Activated naive CD4-positive, alpha-beta T cell treated with anti-CD3 and anti-CD28 coated beads for 36 hours (primary cell): ENCODE measurements around the gene PBX1. TPM values are rescaled to one million over a fixed set of nuclear protein-coding genes. Genes with fewer than 3 reads are reported as not detected.

Source experiments
- CTCF ChIA-PET: fragments of 350-600 bp; sonication (Branson Sonifier 250); formaldehyde crosslinking; loops from one replicate; lab custom pipeline; 2021; ENCODE audit warnings: antibody characterized with exemption; lab: Charles Lee
- DNase-seq: peaks from one replicate; pipeline ENCODE4 v3.0.0-alpha.2; 2020
- H3K27ac Mint-ChIP-seq: one replicate; pipeline ENCODE4 v1.8.0; 2021; ENCODE audit warnings: mild to moderate bottlenecking, mixed read lengths
- H3K27me3 Mint-ChIP-seq: one replicate; pipeline ENCODE4 v1.8.0; 2021; ENCODE audit warnings: low read depth, mixed read lengths
- H3K36me3 Mint-ChIP-seq: one replicate; pipeline ENCODE4 v1.8.0; 2021; ENCODE audit warnings: low read depth, mixed read lengths
- H3K4me1 Mint-ChIP-seq: one replicate; pipeline ENCODE4 v1.8.0; 2021; ENCODE audit warnings: low read depth, mixed read lengths
- H3K4me3 Mint-ChIP-seq: one replicate; pipeline ENCODE4 v1.8.0; 2021; ENCODE audit warnings: mild to moderate bottlenecking, moderate library complexity, mixed read lengths
- H3K9me3 Mint-ChIP-seq: one replicate; pipeline ENCODE4 v1.8.0; 2021; ENCODE audit warnings: mixed read lengths
- intact Hi-C: fragments of 100-400 bp; cut with micrococcal nuclease; formaldehyde crosslinking; loops from one replicate; pipeline ENCODE4 v1.15.1; 2023
- total RNA-seq, 2 experiments: library from RNA; stranded (reverse); gene quantifications; one replicate each; pipeline ENCODE4 v1.2.3, GENCODE V29; 2021

The PBX1 gene
- total RNA-seq, 2 experiments from 2014 or later, result 0.27 to 0.31 TPM

- CTCF ChIA-PET, result interaction anchor here (0.7 kb wide), 1 partner anchor 1235 kb away, joined by 3 read pairs; no protein-coding TSS in a partner anchor
- intact Hi-C loops, result no loop called here
- H3K4me1 Mint-ChIP-seq, result no peaks in the 10 kb centered on the region
- H3K4me3 Mint-ChIP-seq, result no peak overlapping the region
- H3K36me3 Mint-ChIP-seq, result no peaks in the 10 kb centered on the region
- H3K9me3 Mint-ChIP-seq, result no peaks in the 10 kb centered on the region
- no peak for DNase-seq
- H3K27me3 Mint-ChIP-seq, result peaks cover 14% of the 10 kb centered on the region
- no peak overlapping the region for H3K27ac Mint-ChIP-seq
These were observed 28.9 kb downstream of the PBX1 start for GRCh38 chr1:164587617-164588501.

DNA sequence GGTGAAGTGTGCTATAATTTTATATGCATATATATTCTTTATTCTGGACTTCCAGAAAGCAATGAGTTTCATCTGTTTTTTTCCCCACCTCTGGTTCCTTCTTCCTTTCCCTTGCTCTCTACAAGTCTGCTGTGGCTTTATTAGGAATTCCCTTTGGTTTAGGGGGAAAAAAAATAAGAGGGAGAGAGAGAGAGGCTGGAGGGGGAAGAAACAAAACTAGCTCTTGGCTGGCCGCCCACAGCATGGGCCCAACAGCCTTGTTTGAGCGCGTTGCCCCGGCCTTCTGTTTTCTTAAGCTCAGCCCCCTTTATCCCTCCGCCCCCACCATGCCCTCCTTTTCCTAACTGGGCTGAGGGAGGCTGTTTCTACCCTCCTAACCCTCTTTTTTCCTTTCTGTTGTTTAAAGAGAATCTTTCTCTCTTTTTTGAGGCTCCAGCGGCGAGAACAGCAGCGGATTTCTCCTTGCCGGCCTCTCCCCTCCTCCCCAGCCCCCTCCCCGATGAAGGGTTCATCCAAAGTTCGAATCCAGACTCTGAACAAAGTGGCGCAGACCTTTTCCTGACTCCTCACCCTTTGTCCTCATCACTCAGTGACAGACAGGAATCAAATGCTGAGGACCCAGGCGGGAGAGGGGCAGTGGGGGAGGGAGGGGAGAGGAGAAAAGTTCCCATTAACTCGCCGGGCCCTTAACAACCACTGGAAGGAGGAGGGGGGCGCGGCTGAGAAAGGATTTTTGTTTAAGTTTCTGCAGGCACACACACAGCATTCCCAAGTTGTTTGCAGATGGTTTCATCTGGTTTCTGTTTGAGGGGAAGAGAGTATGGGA lies 29.7 kb downstream of the PBX1 start:
- intact Hi-C loops, result no loop called here
- Mint-ChIP-seq H3K4me1 (no peaks in the 10 kb centered on the region), H3K4me3 (no peak overlapping the region), H3K36me3 (no peaks in the 10 kb centered on the region), H3K27me3 (peaks cover 14% of the 10 kb centered on the region), H3K27ac (no peak overlapping the region), H3K9me3 (no peaks in the 10 kb centered on the region)
- CTCF ChIA-PET, result interaction anchor here (0.7 kb wide), 2 partner anchors 12 to 1236 kb away, joined by 3 read pairs; no protein-coding TSS in a partner anchor
- no peak for DNase-seq

DNA sequence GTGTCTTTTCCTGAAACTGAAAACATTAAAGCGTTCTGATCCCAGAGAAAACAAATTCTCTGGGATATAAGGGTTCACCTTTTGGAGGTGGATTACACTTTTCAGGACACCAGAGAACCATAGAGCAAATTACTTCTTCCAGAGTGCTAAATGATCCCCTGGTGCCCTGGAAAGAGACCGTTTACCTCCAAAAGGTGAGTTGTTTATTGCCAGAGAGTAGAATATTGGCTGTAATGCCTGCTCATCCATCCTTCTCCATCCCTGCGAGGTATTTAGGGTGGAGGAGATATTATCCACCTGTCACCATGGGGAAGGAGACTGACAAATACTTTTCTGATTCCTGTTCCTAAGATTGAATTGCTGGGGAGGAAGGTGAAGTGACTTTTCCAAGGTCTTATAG lies 30.4 kb downstream of the PBX1 start:
- no peak overlapping the region for H3K4me3 Mint-ChIP-seq
- intact Hi-C loops, result no loop called here
- H3K4me1 Mint-ChIP-seq, result no peaks in the 10 kb centered on the region
- DNase-seq, result no peak
- H3K36me3 Mint-ChIP-seq, result no peaks in the 10 kb centered on the region
- no peak overlapping the region for H3K27ac Mint-ChIP-seq
- peaks cover 14% of the 10 kb centered on the region for H3K27me3 Mint-ChIP-seq
- H3K9me3 Mint-ChIP-seq, result no peaks in the 10 kb centered on the region
- CTCF ChIA-PET, result no interaction called here

DNA sequence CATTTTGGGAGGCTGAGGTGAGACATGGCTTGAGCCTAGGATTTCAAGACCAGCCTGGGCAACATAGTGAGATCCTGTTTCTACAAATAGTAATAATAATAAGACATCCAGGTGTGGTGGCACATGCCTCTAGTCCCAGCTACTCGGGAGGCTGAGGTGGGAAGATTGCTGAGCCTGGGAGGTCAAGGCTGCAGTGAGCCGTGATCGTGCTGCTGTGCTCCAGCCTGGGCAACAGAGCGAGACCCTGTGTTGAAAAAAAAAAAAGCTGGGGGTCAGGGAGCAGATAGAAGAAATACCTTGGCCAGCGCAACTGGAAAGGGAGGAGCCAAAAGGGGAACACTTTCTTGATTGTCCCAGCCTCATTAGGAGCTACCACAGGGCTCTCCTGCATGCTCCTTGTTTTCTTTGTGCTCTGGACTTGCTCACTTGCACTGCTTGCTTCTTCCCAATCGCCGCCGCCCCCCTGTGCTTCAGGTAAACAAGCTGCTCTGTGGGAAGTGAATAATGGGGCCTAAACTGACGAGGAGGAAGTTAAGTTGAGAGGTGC lies 31.1 kb downstream of the PBX1 start:
- Mint-ChIP-seq H3K27ac (no peak overlapping the region), H3K27me3 (peaks cover 14% of the 10 kb centered on the region), H3K36me3 (no peaks in the 10 kb centered on the region), H3K4me1 (no peaks in the 10 kb centered on the region), H3K4me3 (no peak overlapping the region), H3K9me3 (no peaks in the 10 kb centered on the region)
- intact Hi-C loops, result no loop called here
- no peak for DNase-seq
- CTCF ChIA-PET, result no interaction called here

DNA sequence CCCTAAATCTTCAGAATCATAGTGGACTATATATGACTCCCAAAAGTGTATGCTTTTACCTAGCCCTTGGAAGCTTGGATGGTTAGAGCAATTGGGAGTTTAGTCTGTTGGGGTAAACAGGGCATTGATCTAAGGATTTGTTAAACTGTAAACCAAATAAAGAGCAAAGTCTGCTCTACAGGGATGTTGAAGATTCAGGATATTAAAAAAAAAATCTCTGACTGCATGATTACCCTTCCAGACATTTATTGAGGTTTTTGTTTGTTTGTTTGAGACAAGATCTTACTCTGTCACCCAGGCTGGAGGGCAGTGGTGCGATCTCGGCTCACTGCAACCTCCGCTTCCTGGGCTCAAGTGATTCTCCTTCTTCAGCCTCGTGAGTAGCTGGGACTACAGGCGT lies 31.6 kb downstream of the PBX1 start:
- intact Hi-C loops, result no loop called here
- Mint-ChIP-seq H3K4me3 (no peak overlapping the region), H3K4me1 (no peaks in the 10 kb centered on the region), H3K9me3 (no peaks in the 10 kb centered on the region), H3K27me3 (peaks cover 14% of the 10 kb centered on the region), H3K27ac (no peak overlapping the region), H3K36me3 (no peaks in the 10 kb centered on the region)
- CTCF ChIA-PET, result no interaction called here
- no peak for DNase-seq

- no peaks in the 10 kb centered on the region for H3K36me3 Mint-ChIP-seq
- H3K27ac Mint-ChIP-seq, result no peak overlapping the region
- H3K27me3 Mint-ChIP-seq, result peaks cover 14% of the 10 kb centered on the region
- CTCF ChIA-PET, result no interaction called here
- no peaks in the 10 kb centered on the region for H3K4me1 Mint-ChIP-seq
- no peak overlapping the region for H3K4me3 Mint-ChIP-seq
- DNase-seq, result no peak
- no peaks in the 10 kb centered on the region for H3K9me3 Mint-ChIP-seq
- intact Hi-C loops, result no loop called here
These were observed 32.9 kb downstream of the PBX1 start for GRCh38 chr1:164591858-164592257.

GRCh38 chr1:164592634-164593033 lies 33.6 kb downstream of the PBX1 start:
- Mint-ChIP-seq H3K27ac (no peak overlapping the region), H3K36me3 (no peaks in the 10 kb centered on the region), H3K27me3 (peaks cover 14% of the 10 kb centered on the region), H3K4me1 (no peaks in the 10 kb centered on the region), H3K4me3 (no peak overlapping the region), H3K9me3 (no peaks in the 10 kb centered on the region)
- DNase-seq, result no peak
- CTCF ChIA-PET, result no interaction called here
- intact Hi-C loops, result no loop called here

GRCh38 chr1:164595212-164595611 lies 36.2 kb downstream of the PBX1 start:
- Mint-ChIP-seq H3K27me3 (peaks cover 2% of the 10 kb centered on the region), H3K4me3 (no peak overlapping the region), H3K4me1 (no peaks in the 10 kb centered on the region), H3K27ac (no peak overlapping the region), H3K9me3 (no peaks in the 10 kb centered on the region), H3K36me3 (no peaks in the 10 kb centered on the region)
- intact Hi-C loops, result no loop called here
- CTCF ChIA-PET, result no interaction called here
- no peak for DNase-seq

DNA sequence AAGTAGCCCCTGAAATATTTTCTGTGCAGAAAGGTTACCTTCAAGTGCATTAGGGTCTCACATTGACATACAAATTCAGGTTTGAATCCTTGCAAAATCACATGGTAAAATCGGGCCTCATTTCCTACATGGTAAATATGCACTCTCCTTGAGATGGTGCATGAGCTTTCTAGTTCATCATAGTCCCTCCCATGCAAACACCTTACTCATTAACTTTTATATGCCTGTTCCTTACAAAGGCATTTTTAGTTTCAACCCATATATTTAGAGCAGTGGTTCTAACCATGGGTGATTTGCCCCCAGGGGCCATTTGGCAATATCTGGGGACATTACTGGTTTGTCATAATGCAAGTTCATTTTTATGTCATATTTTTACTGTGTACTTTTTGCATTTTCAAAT lies 37.2 kb downstream of the PBX1 start:
- no peak overlapping the region for H3K27ac Mint-ChIP-seq
- intact Hi-C loops, result no loop called here
- no peaks in the 10 kb centered on the region for H3K4me1 Mint-ChIP-seq
- H3K9me3 Mint-ChIP-seq, result no peaks in the 10 kb centered on the region
- H3K4me3 Mint-ChIP-seq, result no peak overlapping the region
- H3K36me3 Mint-ChIP-seq, result no peaks in the 10 kb centered on the region
- no peak for DNase-seq
- H3K27me3 Mint-ChIP-seq, result no peaks in the 10 kb centered on the region
- CTCF ChIA-PET, result no interaction called here

- CTCF ChIA-PET, result no interaction called here
- Mint-ChIP-seq H3K9me3 (no peaks in the 10 kb centered on the region), H3K4me3 (no peak overlapping the region), H3K27ac (no peak overlapping the region), H3K4me1 (no peaks in the 10 kb centered on the region), H3K27me3 (no peaks in the 10 kb centered on the region), H3K36me3 (no peaks in the 10 kb centered on the region)
- intact Hi-C loops, result no loop called here
- no peak for DNase-seq
These were observed 39.7 kb downstream of the PBX1 start for GRCh38 chr1:164598719-164599118.

GRCh38 chr1:164599272-164599671 lies 40.3 kb downstream of the PBX1 start:
- Mint-ChIP-seq H3K9me3 (no peaks in the 10 kb centered on the region), H3K27me3 (peaks cover under 1% of the 10 kb centered on the region), H3K4me1 (no peaks in the 10 kb centered on the region), H3K27ac (no peak overlapping the region), H3K36me3 (no peaks in the 10 kb centered on the region), H3K4me3 (no peak overlapping the region)
- CTCF ChIA-PET, result no interaction called here
- DNase-seq, result no peak
- intact Hi-C loops, result no loop called here

- DNase-seq, result no peak
- Mint-ChIP-seq H3K27me3 (peaks cover 2% of the 10 kb centered on the region), H3K4me3 (no peak overlapping the region), H3K4me1 (no peaks in the 10 kb centered on the region), H3K9me3 (no peaks in the 10 kb centered on the region), H3K27ac (no peak overlapping the region), H3K36me3 (no peaks in the 10 kb centered on the region)
- CTCF ChIA-PET, result interaction anchor here (0.6 kb wide), 1 partner anchor 29 kb away, joined by 3 read pairs; no protein-coding TSS in a partner anchor
- intact Hi-C loops, result no loop called here
These were observed 42.6 kb downstream of the PBX1 start for GRCh38 chr1:164601399-164602100.
